ENCODE data around the gene PEPD. TPM values are rescaled to one million over a fixed set of nuclear protein-coding genes. Genes with fewer than 3 reads are reported as not detected.

PEPD gene
- total RNA-seq, 2 donors from 2014 or later: 52.2 to 67.9 TPM

- DNase-seq: peak; percentile 25
- H3K27me3 ChIP-seq (ENCODE audit: control insufficient read depth, insufficient read depth, low read length, poor library complexity, severe bottlenecking): no peaks in the 10 kb centered on the region
- peaks cover 8% of the 10 kb centered on the region for H3K36me3 Mint-ChIP-seq (ENCODE audit: low read depth)
- no peaks in the 10 kb centered on the region for H3K4me1 Mint-ChIP-seq
- no peak overlapping the region for H3K4me3 Mint-ChIP-seq
- no peak overlapping the region for H3K27ac Mint-ChIP-seq
- H3K27ac ChIP-seq (ENCODE audit: low read depth, low read length): no peak overlapping the region
- no peak for TF ChIP-seq CTCF (conservative IDR thresholded peaks at IDR 0.05)
- no peaks in the 10 kb centered on the region for H3K9me3 Mint-ChIP-seq
- no peaks in the 10 kb centered on the region for H3K27me3 Mint-ChIP-seq (ENCODE audit: insufficient read depth)
- H3K4me3 ChIP-seq (ENCODE audit: low read length): no peak overlapping the region
- no peak overlapping the region for H3K9ac ChIP-seq (ENCODE audit: extremely low read depth, low read length, poor library complexity, severe bottlenecking)
- no peaks in the 10 kb centered on the region for H3K9me3 ChIP-seq (ENCODE audit: control insufficient read depth, low read length)
- peaks cover 14% of the 10 kb centered on the region for H3K36me3 ChIP-seq (ENCODE audit: control insufficient read depth, insufficient read depth, low read length)
- H3K4me1 ChIP-seq (ENCODE audit: control insufficient read depth, insufficient read depth, low read length): no peaks in the 10 kb centered on the region
- WGBS, 2 experiments (ENCODE audit: insufficient coverage in 1 of 2, insufficient read length in 1 of 2): 91 to 94% methylated on average over 8 to 12 of the region's 12 CpGs
These were observed 57.4 kb downstream of the PEPD start for GRCh38 chr19:33464010-33464732.

- WGBS, 2 experiments (ENCODE audit: insufficient coverage in 1 of 2, insufficient read length in 1 of 2): 91% methylated on average over 10 of the region's 10 CpGs
- no peak overlapping the region for H3K27ac Mint-ChIP-seq
These were observed 58.4 kb downstream of the PEPD start for GRCh38 chr19:33463199-33463598.

GRCh38 chr19:33462112-33462791, 59.3 kb downstream of the PEPD start:
- Mint-ChIP-seq H3K4me1 (no peaks in the 10 kb centered on the region), H3K4me3 (no peak overlapping the region), H3K27ac (no peak overlapping the region), H3K27me3 (ENCODE audit: insufficient read depth) (no peaks in the 10 kb centered on the region), H3K9me3 (no peaks in the 10 kb centered on the region), H3K36me3 (ENCODE audit: low read depth) (peaks cover 8% of the 10 kb centered on the region)
- 91 to 96% methylated on average over 15 to 16 of the region's 16 CpGs for WGBS, 2 experiments (ENCODE audit: insufficient coverage in 1 of 2, insufficient read length in 1 of 2)
- DNase-seq: peak; percentile 20
- no peak for TF ChIP-seq CTCF (conservative IDR thresholded peaks at IDR 0.05)
- Histone ChIP-seq H3K9ac (ENCODE audit: extremely low read depth, low read length, poor library complexity, severe bottlenecking) (no peak overlapping the region), H3K27ac (ENCODE audit: low read depth, low read length) (no peak overlapping the region), H3K27me3 (ENCODE audit: control insufficient read depth, insufficient read depth, low read length, poor library complexity, severe bottlenecking) (no peaks in the 10 kb centered on the region), H3K4me3 (ENCODE audit: low read length) (no peak overlapping the region), H3K9me3 (ENCODE audit: control insufficient read depth, low read length) (no peaks in the 10 kb centered on the region), H3K4me1 (ENCODE audit: control insufficient read depth, insufficient read depth, low read length) (no peaks in the 10 kb centered on the region), H3K36me3 (ENCODE audit: control insufficient read depth, insufficient read depth, low read length) (peaks cover 21% of the 10 kb centered on the region)

More at GRCh38 chr19:33463199-33463598, 58.4 kb downstream of the PEPD start:
- peak; percentile 5 for DNase-seq
- no peak overlapping the region for H3K27ac ChIP-seq (ENCODE audit: low read depth, low read length)
- H3K36me3 ChIP-seq (ENCODE audit: control insufficient read depth, insufficient read depth, low read length): peaks cover 18% of the 10 kb centered on the region
- H3K9ac ChIP-seq (ENCODE audit: extremely low read depth, low read length, poor library complexity, severe bottlenecking): no peak overlapping the region
- H3K9me3 ChIP-seq (ENCODE audit: control insufficient read depth, low read length): no peaks in the 10 kb centered on the region
- H3K4me1 ChIP-seq (ENCODE audit: control insufficient read depth, insufficient read depth, low read length): no peaks in the 10 kb centered on the region
- peaks cover 8% of the 10 kb centered on the region for H3K36me3 Mint-ChIP-seq (ENCODE audit: low read depth)
- no peaks in the 10 kb centered on the region for H3K9me3 Mint-ChIP-seq
- no peak overlapping the region for H3K4me3 ChIP-seq (ENCODE audit: low read length)
- no peak overlapping the region for H3K4me3 Mint-ChIP-seq
- no peaks in the 10 kb centered on the region for H3K27me3 Mint-ChIP-seq (ENCODE audit: insufficient read depth)
- no peaks in the 10 kb centered on the region for H3K4me1 Mint-ChIP-seq
- no peak for TF ChIP-seq CTCF (conservative IDR thresholded peaks at IDR 0.05)
- no peaks in the 10 kb centered on the region for H3K27me3 ChIP-seq (ENCODE audit: control insufficient read depth, insufficient read depth, low read length, poor library complexity, severe bottlenecking)

All from endodermal cell (in vitro differentiated cells).